ENCODE measurements around the gene MOGAT2. TPM values are rescaled to one million over a fixed set of nuclear protein-coding genes. Genes with fewer than 3 reads are reported as not detected.
"Not testable (repeated sequence)": the region's sequence is repeated elsewhere in the genome, so short reads cannot be mapped to it uniquely, and the experiment has no call there.

The MOGAT2 gene
- 9.6 TPM for total RNA-seq

DNA sequence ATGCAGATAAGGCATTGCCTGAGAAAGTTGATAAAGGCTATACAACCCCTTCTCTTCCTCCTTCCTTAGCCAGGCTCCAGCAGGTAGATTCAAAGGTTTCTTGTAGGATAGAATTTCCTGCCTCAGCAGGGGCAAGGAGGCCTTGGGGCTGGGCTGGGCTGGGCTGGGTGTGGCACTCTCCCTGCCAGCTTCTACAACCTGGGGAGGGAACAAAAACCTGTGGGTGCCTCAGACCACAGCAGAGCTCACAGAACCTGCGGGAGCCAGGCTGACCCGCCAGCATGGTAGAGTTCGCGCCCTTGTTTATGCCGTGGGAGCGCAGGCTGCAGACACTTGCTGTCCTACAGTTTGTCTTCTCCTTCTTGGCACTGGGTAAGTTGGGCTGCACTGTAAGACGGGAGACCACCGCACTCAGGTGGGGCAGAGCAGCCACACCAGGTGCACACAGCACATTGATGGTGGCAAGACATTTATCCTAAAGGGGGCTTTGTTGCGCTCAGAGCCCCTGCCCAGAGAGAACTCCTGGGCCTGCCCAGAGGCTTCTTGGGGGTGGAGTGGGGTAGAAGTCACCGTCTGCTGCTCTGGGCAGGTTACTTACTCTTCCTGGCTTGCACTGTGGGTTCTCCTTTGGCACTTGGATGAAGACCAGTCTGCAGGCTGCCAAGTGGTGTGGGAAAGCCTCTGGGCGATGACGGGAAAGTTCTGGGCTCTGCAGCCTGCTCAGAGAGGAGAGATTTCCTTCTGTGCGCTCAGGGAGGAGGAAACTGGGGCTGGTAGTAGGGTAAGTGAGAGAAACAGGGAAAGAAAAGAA is at the start of gene MOGAT2:
TSS of gene MOGAT2 (plus strand) at position 231 of the 811 bp plus-strand sequence. CDS start at position 282, 51 bp downstream.
- no peak for DNase-seq

GRCh38 chr11:75668451-75669297 is 49.0 kb upstream of the MOGAT2 start, which contains the start of gene MAP6:
Gene MAP6, minus strand, starts transcription at chr11:75669038. Its CDS starts 669 bp downstream, at chr11:75668369.
- DNase-seq, result no peak

DNA sequence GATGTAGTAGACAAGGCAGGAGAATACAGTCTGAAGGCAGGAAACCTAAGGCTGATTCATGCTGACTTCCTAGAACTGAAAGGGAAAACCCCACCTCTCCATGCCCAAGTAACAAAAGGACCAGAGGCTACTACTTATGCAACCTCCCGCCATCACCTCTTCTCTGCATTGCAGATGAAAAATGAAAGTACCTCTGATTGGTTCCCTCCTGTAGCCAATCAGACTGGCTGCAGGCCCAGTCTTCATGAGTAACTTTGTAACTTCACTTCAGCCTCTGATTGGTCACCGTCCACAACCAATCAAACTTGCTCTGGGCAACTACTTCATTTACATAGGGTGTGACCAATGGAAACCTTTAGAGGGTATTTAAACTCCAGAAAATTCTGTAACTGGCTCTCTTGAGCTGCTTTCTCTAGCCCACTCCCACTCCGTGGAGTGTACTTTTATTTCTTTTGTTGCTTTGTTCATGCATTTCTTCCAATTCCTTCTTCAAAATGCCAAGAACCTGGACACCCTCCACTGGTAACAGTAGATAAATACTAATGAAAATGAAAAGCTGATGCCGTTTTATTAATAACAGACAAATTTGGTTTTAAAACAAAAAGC is 43.6 kb upstream of the MOGAT2 start:
- DNase-seq, result no peak

DNA sequence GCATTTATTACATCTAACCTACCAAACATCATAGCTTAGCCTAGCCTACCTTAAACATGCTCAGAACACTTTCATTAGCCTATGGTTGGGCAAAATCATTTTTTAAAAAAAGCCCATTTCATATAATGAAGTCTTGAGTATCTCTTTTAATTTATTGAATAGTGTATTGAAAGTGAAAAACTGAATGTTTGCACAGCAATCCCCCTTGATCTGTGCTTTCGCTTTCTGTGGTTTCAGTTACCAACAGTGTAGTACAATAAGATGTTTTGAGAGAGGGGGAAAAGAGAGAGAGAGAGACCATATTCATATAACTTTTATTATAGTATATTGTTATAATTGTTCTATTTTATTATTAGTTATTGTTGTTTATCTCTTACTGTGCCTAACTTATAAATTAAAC is 40.4 kb upstream of the MOGAT2 start:
- no peak for DNase-seq

GRCh38 chr11:75677909-75678308 is 39.7 kb upstream of the MOGAT2 start:
- no peak for DNase-seq

DNA sequence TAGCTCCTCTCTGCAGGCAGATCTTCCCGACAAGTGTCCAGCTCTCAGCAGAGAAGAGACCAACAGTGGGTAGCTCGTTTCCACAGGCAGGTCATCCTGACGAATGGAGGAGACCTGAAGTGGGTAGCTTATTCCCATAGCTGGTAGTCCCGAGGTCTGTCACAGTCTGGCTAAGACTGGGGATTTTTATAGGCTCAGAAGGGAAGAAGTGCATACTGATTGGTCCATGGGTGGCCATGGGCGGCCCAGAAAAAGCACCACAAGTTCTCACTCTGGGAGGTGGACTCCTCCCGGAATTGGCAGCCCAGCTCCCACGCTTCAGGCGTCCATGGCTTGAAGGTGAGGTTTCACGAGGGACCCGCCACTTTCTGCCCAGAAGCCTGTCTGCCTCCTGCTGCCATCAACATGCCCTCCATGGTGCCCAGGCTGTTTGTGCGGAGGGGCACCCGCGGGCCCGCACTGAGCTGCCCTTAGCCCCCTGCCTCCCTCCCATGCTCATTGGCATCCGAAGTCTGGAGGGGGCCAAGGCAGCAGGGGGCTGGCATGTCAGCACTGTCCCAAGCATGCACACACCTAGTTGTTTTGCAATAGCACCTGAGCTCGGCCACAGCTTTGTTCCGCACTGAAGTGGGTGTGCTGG is 38.9 kb upstream of the MOGAT2 start:
- no peak for DNase-seq

DNA sequence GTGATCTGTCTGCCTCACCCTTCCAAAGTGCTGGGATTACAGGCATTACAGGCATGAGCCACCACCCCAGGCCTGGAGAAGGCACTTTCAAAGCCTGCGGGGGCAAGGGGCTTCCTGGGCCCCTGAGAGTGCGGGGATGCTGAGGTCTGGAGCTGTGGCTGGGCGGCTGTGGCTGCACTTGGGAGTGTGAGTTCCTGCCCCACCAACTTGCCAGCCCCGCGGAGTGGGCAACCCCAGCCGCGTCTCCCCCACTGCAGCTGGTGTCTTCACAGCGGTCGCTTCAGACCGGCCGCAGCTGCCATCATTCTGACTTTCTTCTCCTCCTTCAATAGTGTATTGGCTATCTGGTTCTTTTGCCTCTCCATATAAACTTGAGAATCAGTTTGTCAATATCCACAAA is 38.1 kb upstream of the MOGAT2 start:
- DNase-seq, result no peak

- not testable (repeated sequence) for DNase-seq
Measured at GRCh38 chr11:75683856-75684255, 33.8 kb upstream of the MOGAT2 start.

DNA sequence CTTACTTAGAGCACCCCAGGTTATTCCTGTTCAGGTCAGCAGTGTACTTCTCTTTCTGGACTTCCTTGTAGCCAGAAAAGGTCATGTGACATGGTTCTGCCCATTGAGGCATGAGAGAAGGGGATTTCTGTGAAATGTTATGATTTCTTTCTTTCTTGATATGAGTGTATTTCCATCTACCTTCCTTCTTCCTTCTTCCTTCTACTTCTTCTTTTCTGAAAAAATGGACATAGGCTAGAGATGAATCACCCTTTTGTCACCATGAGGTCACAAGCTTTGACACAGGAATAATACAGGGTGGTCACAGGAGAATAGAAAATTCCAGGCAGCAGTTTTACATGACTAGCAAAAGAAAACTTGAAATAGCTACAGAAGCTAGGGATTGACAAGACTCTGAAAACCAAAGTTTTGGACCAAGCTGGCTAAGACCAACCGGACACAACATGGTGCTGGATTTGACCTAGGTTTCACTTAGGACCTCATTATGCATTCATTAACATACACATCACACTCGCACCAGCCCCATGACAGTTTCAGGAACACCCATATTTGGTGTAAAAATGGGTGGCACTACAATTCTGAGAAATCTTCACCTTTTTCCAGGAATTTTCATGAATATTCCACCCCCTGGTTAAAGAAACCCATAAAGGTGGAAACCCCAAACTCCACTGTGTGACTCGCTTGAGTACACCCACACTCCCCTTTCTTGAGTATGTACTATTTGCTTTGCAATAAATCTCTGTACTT is 27.6 kb upstream of the MOGAT2 start:
- no peak for DNase-seq

GRCh38 chr11:75691804-75692203 is 25.8 kb upstream of the MOGAT2 start:
- DNase-seq, result no peak

DNA sequence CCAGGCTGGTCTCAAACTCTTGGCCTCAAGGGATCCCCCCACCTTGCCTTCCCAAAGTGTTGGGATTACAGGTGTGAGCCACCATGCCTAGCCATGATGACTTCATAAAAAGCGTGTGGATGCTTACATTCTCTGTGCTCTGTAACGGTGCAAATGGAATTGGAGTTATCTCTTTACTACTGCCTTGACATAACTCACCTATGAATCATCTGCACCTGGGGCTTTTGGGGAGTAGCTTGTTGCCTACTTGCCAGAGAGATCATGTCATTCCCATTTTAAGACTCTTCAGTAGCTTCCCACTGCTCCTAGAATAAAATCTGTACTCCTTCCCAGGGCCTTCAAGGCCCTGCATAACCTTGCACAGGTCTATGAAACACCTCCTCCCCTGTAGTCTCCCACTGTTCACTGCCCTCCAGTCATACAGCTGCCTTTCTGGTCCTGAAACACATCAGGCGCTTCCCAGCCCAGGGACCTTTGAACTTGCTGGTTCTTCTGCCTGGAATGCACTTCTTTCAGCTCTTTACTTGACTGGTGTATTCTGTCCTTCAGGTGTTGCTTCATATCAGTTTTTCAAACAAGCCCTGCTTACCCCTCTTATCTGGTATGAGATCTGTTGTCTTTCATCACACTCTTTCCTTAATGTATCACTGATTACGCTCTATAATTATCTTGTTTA is 19.6 kb upstream of the MOGAT2 start:
- no peak for DNase-seq

- no peak for DNase-seq
Measured at GRCh38 chr11:75700940-75701339, 16.7 kb upstream of the MOGAT2 start.

DNA sequence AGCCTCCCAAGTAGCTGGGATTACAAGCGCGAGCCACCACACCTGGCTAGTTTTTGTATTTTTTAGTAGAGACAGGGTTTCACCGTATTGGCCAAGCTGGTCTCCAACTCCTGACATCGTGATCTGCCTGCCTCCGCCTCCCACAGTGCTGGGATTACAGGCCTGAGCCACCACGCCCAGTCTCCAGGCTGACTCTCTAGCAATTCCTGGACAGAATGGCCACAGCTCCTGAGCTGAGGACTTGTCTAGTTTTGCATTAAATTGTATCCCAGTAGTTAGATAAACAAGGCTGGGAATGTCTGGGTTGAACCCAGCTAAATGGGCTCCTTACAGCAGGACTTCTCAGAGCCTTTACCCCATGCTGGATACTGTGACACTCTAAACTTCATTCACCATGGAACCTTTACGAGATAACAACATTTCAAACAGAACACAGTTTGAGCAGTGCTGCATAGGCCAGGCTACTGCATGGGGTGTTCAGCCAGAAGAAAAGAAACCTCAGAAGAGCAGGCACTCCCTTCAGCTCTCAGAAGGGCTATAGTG is 13.9 kb upstream of the MOGAT2 start:
- no peak for DNase-seq

GRCh38 chr11:75705541-75705940 is 12.1 kb upstream of the MOGAT2 start:
- no peak for DNase-seq

- peak; percentile 7 for DNase-seq
Measured at GRCh38 chr11:75706260-75706729, 11.3 kb upstream of the MOGAT2 start.

DNA sequence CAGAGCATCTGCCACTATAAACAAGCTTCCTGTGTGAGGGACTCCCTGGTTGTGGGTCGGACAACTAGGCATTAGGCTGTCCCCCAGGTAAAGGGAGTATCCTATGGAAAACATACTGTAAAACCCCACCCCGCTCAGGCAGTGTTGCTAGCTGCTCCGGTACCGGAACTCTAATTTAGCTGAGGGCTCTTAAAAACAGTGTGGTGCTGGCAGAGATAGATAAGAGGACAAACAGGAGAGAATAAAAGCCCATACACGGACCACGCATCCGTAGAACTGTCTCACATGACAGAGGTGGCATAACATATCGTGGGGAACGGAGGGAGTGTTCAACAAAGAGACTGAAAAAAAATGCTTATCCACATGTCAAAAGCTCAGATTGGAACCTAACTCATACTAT is 3.4 kb upstream of the MOGAT2 start:
- DNase-seq, result no peak

DNA sequence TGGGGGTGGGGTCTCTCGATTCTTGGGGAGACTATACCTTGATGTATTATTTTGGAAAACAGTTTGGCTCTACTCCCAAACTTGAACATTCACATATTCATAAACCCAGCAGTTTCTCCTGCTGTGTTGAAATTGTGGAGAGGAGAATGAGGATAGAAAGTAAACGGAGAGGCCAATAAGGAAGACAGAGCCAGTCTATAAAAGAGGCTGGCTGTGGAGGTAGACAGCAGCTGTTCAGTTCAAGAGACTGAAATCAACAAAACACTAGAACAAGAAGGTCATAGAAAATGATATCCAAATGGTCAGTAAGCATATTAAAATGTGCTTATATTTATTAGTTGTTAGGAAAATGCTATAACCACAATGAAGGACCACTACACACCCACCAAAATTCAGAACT is 1.9 kb upstream of the MOGAT2 start:
- DNase-seq, result no peak

DNA sequence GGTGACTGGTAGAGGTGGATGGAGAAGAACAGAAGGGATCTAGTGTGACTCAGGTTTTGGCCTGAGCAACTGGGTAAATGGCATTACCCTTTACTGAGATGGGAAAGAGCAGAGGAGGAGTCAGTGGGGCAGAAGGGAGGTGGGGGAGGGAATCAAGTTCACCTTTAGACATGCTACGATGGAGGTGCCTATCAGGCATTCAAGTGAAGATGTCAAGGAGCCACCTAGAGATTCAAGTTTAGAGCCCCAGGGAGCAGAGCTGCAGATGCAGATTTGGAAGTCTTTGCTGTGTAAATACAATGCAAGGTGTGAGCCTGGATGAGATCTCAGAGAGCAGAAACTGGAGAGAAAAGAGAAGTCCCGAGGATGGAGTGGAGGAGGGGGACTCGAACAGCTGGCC is 979 bp upstream of the MOGAT2 start:
- no peak for DNase-seq

DNA sequence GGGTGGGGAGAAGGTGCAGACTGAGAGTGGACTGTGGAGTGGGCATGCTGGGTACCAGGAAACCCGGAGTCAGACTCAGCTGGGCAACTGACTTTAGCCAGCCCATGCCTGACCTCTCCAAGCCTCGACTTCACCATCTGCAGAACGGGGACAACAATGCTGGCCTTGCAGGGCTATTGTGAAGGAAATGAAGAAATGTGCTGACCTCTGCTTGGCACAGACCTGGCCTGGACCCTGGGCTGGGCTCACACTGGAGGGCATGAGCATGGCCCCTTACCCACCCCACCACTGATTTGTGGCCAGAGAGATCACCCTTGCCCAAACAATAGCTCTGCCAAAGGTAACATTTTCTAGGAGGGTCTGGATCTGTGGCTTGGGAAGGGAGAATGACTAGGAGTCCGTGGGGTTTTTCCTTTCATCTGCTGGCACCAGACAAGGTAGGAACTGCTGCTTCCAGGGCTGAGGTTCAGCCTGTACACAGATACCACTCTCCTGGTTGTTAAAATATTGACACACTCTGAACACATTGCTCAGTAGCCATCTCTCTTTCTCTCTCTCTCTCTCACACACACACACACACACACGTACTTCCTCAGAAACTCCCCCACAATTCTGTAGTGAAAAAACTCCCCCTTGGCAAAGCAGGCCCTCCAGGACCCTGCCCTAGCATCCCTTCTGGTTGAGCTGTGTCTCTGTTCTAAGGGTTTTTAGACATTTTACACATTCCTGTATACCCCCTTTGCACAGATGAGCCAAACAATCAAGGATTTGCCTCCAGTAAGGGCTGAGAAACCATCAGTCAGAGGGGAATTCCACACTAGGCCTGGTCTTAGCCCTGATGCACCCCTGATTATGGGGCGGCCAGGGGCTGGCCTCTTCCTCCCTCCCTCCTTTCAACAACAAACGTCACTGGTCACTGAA is 1.0 kb downstream of the MOGAT2 start:
- no peak for DNase-seq
